ENCODE measurements around the gene SYVN1.

DNA sequence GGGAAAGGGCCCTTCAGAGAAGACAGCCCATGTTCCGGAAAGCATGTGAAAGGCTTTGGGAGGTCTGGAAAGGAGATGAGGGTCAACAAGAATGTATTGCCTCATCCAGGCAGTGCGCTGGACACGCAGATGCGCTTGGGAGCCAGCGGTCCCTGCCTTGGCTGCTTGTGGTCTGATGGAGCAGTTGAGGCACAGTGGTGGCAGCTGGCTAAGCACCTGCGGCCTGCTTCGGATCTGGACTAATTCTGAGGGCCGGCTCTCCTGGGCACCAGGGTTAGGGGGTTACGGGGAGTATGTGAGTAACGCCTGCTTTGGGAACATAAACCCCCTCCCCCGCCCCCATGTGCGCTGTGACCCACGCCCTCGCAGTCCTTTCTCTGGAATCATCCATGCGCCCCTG is 27.2 kb downstream of the SYVN1 start:
- TF ChIP-seq POLR2A (IDR thresholded peaks at IDR 0.05): no peak
- TF ChIP-seq, protein P1, sequence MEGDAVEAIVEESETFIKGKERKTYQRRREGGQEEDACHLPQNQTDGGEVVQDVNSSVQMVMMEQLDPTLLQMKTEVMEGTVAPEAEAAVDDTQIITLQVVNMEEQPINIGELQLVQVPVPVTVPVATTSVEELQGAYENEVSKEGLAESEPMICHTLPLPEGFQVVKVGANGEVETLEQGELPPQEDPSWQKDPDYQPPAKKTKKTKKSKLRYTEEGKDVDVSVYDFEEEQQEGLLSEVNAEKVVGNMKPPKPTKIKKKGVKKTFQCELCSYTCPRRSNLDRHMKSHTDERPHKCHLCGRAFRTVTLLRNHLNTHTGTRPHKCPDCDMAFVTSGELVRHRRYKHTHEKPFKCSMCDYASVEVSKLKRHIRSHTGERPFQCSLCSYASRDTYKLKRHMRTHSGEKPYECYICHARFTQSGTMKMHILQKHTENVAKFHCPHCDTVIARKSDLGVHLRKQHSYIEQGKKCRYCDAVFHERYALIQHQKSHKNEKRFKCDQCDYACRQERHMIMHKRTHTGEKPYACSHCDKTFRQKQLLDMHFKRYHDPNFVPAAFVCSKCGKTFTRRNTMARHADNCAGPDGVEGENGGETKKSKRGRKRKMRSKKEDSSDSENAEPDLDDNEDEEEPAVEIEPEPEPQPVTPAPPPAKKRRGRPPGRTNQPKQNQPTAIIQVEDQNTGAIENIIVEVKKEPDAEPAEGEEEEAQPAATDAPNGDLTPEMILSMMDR (IDR thresholded peaks at IDR 0.05): no peak
- no peak for TF ChIP-seq POLR2AphosphoS5 (IDR thresholded peaks at IDR 0.05)
- TF ChIP-seq EP300 (IDR thresholded peaks at IDR 0.05): no peak

All from suprapubic skin (tissue), 4 donors.